ENCODE results near the gene NT5DC1.

- TF ChIP-seq CTCF (IDR thresholded peaks at IDR 0.05; ENCODE audit: borderline replicate concordance, extremely low read depth, low read length, poor library complexity, severe bottlenecking) (no peak), EZH2 (IDR thresholded peaks at IDR 0.05; ENCODE audit: borderline replicate concordance, low read depth, low read length, severe bottlenecking) (no peak)
These were observed 657 bp downstream of the NT5DC1 start for GRCh38 chr6:116101302-116101718.
